ENCODE data around the gene NFKBIE. TPM values are rescaled to one million over a fixed set of nuclear protein-coding genes. Genes with fewer than 3 reads are reported as not detected.
A peak's percentile ranks its signal among the peaks of the same experiment; 100 is the strongest.
"Not testable (repeated sequence)": the region's sequence is repeated elsewhere in the genome, so short reads cannot be mapped to it uniquely, and the experiment has no call there.

The NFKBIE gene
- total RNA-seq, 1 donor from 2014 or later, result 25.1 TPM

DNA sequence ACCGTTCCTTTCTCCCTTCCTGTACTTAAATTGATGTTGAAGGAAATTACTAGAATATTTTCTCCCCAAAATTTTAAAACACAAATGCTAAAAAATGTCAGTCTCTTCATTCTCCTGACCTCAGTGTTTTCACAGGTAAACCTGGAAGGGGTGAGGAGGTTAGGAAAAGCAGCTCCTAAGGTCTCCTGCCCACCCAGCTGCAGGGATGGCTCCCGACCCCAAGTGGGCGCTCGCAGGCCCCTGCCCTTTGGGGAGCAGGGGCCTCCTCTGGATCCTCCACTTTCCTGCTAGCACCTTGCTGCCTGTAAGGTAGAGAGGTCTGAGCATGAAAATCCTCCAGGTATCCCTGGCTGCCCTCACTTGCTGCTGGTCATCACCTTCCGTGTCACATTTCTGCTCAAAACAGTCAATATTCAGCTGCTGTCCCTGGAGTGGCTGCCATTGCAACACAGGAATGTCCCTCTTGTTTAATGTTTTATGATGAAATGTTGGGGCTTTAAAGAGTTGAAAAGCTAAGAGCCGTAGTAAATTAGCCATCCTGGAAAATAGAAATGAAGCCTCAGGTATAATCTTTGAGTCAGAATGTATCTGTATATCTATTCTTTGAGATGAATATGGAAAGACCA lies 29.3 kb downstream of the NFKBIE start:
- no peak for DNase-seq (ENCODE audit: low spot score)
- H3K4me3 Mint-ChIP-seq (ENCODE audit: low read depth), result no peak overlapping the region
- no peaks in the 10 kb centered on the region for H3K9me3 Mint-ChIP-seq
- H3K27me3 Mint-ChIP-seq (ENCODE audit: low read depth), result no peaks in the 10 kb centered on the region
- intact Hi-C loops (cut with micrococcal nuclease), result loop anchor here (10.0 kb wide), 1 partner anchor 141 kb away; no protein-coding TSS in a partner anchor
- peaks cover 44% of the 10 kb centered on the region for H3K4me1 Mint-ChIP-seq (ENCODE audit: low read depth)
- peaks cover 55% of the 10 kb centered on the region for H3K36me3 Mint-ChIP-seq (ENCODE audit: low read depth)
- H3K27ac Mint-ChIP-seq, result peak overlapping the region; percentile 46

DNA sequence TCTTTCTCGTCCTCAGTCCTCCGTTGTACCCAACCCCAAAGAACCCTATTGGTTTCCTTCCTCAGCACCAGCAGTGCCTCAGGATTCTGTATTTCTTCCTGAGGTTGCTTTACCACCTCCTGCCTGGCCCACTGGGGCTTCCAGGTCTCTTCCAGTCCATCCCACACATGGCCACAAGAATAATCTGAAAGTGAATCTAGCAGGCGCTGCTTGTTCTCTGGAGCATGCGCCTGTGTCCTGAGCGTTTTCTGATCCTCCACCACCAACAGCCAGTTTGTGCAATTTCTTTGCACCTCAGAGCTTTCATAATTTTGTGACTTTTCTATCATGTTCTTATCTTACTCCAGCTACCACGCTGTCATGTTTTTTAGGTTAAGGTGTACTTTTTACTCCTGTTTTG lies 30.1 kb downstream of the NFKBIE start:
- H3K36me3 Mint-ChIP-seq (ENCODE audit: low read depth), result peaks cover 62% of the 10 kb centered on the region
- no peaks in the 10 kb centered on the region for H3K9me3 Mint-ChIP-seq
- intact Hi-C loops (cut with micrococcal nuclease), result loop anchor here (10.0 kb wide), 1 partner anchor 140 kb away; no protein-coding TSS in a partner anchor
- peaks cover 44% of the 10 kb centered on the region for H3K4me1 Mint-ChIP-seq (ENCODE audit: low read depth)
- no peaks in the 10 kb centered on the region for H3K27me3 Mint-ChIP-seq (ENCODE audit: low read depth)
- DNase-seq (ENCODE audit: low spot score), result no peak
- H3K4me3 Mint-ChIP-seq (ENCODE audit: low read depth), result peak overlapping the region; percentile 37
- peak overlapping the region; percentile 11 for H3K27ac Mint-ChIP-seq

DNA sequence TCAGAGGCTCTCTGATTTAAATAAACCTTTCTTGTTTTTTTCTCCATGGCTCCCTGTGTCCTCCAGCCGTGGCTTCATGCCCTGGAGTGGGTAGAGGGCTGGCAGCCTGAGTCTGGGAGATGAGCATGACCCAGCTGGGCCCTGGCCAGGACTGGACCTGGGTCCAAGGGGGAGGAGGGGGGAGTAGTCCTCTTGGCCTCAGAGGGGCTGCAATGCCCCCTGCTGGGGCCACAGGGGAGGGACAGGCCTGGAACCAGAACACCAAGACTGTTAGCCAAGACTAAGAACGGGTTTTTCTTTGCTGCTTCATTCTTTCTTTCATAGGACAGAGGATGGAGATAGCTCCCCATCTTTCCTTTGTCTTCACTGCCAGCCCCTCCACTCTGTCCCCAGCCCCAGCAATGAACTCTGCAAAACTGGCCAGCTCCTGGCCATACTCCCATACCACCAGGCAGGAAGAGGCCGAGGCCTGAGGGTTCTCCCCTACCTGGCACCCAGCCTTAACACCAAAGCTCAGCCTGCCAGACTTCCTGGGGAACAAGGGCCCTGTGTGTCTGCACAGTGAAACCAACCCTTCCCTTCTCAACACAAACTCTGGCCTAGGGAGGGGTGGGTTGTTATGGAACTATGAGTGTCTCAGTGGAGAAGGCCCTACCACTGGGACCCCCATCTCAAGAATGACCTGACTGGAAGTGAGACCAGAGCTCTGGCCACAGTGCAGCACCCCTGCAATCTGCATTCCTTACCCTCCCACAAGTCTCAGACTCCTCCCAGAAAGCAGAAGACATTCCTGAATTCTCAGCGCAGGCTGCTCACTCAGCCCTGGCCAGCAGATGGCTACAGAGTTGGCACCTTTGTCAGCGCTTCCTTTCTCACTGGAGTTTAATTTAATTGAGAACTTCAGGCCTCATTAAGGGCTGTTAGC lies 31.0 kb downstream of the NFKBIE start:
- Mint-ChIP-seq H3K27me3 (ENCODE audit: low read depth) (no peaks in the 10 kb centered on the region), H3K4me1 (ENCODE audit: low read depth) (peaks cover 43% of the 10 kb centered on the region), H3K36me3 (ENCODE audit: low read depth) (peaks cover 69% of the 10 kb centered on the region), H3K4me3 (ENCODE audit: low read depth) (no peak overlapping the region), H3K27ac (no peak overlapping the region), H3K9me3 (no peaks in the 10 kb centered on the region)
- no peak for DNase-seq (ENCODE audit: low spot score)
- intact Hi-C loops (cut with micrococcal nuclease), result loop anchor here (10.0 kb wide), 1 partner anchor 140 kb away; no protein-coding TSS in a partner anchor

DNA sequence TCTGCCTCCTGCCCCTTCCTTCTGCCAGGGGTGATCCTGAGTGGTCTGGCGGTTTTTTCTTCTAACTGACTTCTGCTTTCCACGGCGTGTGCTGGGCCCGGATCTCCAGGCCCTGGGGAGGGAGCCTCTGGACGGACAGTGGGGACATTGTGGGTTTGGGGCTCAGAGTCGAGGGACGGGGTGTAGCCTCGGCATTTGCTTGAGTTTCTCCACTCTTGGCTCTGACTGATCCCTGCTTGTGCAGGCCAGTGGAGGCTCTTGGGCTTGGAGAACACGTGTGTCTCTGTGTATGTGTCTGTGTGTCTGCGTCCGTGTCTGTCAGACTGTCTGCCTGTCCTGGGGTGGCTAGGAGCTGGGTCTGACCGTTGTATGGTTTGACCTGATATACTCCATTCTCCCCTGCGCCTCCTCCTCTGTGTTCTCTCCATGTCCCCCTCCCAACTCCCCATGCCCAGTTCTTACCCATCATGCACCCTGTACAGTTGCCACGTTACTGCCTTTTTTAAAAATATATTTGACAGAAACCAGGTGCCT lies 31.7 kb downstream of the NFKBIE start:
- H3K36me3 Mint-ChIP-seq (ENCODE audit: low read depth), result peaks cover 76% of the 10 kb centered on the region
- no peak for DNase-seq (ENCODE audit: low spot score)
- no peaks in the 10 kb centered on the region for H3K27me3 Mint-ChIP-seq (ENCODE audit: low read depth)
- peaks cover 35% of the 10 kb centered on the region for H3K4me1 Mint-ChIP-seq (ENCODE audit: low read depth)
- H3K27ac Mint-ChIP-seq, result peak overlapping the region; percentile 5
- no peak overlapping the region for H3K4me3 Mint-ChIP-seq (ENCODE audit: low read depth)
- intact Hi-C loops (cut with micrococcal nuclease), result loop anchor here (1.0 to 10.0 kb wide), 2 partner anchors 9 to 139 kb away; no protein-coding TSS in a partner anchor
- no peaks in the 10 kb centered on the region for H3K9me3 Mint-ChIP-seq

DNA sequence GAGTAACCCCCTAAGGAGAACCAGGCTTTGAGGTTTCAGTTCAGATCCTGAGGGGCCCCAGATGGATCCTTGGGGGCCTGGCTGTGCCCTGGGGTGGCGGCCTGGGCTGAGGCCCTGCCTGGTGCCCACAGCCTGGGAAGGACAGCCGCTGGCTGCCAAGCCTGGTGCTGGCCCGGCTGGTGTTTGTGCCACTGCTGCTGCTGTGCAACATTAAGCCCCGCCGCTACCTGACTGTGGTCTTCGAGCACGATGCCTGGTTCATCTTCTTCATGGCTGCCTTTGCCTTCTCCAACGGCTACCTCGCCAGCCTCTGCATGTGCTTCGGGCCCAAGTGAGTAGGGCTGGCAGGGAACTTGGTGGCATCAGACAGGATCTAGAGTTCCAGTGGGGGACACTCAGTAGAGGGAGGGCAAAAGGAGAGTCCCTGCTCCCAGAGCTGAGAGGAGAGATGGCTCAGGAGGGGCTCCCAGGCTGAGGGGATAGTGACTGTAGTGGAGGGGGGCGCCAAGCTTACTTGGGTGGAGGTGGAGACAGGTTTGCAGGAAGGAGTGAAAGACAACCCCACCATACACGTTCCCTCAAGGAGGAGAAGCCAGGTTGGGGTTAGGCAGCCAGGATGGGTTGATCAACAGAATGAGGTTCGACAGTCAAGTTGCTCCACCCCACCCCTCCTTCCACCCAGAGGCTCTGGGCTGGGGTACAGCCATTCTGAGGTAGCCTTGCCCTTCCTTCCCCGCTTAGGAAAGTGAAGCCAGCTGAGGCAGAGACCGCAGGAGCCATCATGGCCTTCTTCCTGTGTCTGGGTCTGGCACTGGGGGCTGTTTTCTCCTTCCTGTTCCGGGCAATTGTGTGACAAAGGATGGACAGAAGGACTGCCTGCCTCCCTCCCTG lies 32.4 kb downstream of the NFKBIE start:
- Mint-ChIP-seq H3K36me3 (ENCODE audit: low read depth) (peaks cover 81% of the 10 kb centered on the region), H3K27me3 (ENCODE audit: low read depth) (no peaks in the 10 kb centered on the region), H3K9me3 (no peaks in the 10 kb centered on the region), H3K4me1 (ENCODE audit: low read depth) (peaks cover 28% of the 10 kb centered on the region), H3K27ac (peak overlapping the region; percentile 70), H3K4me3 (ENCODE audit: low read depth) (no peak overlapping the region)
- intact Hi-C loops (cut with micrococcal nuclease), result loop anchor here (1.0 to 10.0 kb wide), 2 partner anchors 9 to 138 kb away; no protein-coding TSS in a partner anchor
- DNase-seq (ENCODE audit: low spot score), result no peak

DNA sequence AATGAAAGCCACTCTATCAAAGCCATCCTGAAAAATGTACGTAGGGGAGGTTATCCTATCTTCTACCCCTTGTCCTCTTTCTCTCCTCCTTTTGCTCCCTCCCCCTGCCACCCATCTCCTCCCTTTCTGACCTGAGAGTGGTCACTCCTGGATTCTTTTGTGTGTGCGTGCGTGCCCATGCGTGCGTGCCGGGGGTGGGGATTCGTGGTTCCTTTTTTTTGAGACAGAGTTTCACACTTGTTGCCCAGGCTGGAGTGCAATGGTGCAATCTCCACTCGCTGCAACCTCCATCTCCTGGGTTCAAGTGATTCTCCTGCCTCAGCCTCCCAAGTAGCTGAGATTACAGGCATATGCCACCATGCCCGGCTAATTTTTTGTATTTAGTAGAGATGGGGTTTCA lies 33.9 kb downstream of the NFKBIE start:
- DNase-seq (ENCODE audit: low spot score); H3K27ac Mint-ChIP-seq; H3K27me3 Mint-ChIP-seq (ENCODE audit: low read depth); H3K9me3 Mint-ChIP-seq; H3K4me3 Mint-ChIP-seq (ENCODE audit: low read depth): not testable (repeated sequence)
- Mint-ChIP-seq H3K4me1 (ENCODE audit: low read depth) (peaks cover 18% of the 10 kb centered on the region), H3K36me3 (ENCODE audit: low read depth) (peaks cover 82% of the 10 kb centered on the region)
- intact Hi-C loops (cut with micrococcal nuclease), result loop anchor here (10.0 kb wide), 1 partner anchor 137 kb away; no protein-coding TSS in a partner anchor

DNA sequence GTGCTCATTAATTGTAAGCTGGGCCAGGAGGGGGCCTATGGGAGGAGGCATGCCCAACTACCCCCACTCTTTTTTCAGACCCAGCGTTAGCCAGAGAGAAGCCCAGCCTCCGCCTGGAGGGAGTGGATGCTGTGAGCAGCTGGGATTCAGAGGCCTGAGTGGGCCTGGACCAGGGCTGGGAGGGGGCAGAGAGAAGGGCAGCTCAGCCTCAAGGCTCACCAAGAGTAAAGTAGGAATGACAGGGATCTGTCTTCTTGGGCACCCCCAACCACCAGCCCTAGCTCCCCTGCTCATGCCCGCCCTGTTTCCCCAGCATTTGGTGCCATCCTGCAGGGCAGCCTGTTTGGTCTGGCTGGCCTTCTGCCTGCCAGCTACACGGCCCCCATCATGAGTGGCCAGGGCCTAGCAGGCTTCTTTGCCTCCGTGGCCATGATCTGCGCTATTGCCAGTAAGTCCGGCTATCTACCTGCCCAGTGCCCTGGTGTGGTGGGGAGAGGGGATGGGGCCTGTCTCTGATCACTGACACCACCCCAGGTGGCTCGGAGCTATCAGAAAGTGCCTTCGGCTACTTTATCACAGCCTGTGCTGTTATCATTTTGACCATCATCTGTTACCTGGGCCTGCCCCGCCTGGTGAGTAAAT lies 35.2 kb downstream of the NFKBIE start:
- peaks cover 75% of the 10 kb centered on the region for H3K36me3 Mint-ChIP-seq (ENCODE audit: low read depth)
- H3K9me3 Mint-ChIP-seq, result no peaks in the 10 kb centered on the region
- no peak overlapping the region for H3K27ac Mint-ChIP-seq
- H3K27me3 Mint-ChIP-seq (ENCODE audit: low read depth), result no peaks in the 10 kb centered on the region
- DNase-seq (ENCODE audit: low spot score), result no peak
- intact Hi-C loops (cut with micrococcal nuclease), result loop anchor here (10.0 kb wide), 1 partner anchor 135 kb away; no protein-coding TSS in a partner anchor
- H3K4me3 Mint-ChIP-seq (ENCODE audit: low read depth), result no peak overlapping the region
- peaks cover 17% of the 10 kb centered on the region for H3K4me1 Mint-ChIP-seq (ENCODE audit: low read depth)

DNA sequence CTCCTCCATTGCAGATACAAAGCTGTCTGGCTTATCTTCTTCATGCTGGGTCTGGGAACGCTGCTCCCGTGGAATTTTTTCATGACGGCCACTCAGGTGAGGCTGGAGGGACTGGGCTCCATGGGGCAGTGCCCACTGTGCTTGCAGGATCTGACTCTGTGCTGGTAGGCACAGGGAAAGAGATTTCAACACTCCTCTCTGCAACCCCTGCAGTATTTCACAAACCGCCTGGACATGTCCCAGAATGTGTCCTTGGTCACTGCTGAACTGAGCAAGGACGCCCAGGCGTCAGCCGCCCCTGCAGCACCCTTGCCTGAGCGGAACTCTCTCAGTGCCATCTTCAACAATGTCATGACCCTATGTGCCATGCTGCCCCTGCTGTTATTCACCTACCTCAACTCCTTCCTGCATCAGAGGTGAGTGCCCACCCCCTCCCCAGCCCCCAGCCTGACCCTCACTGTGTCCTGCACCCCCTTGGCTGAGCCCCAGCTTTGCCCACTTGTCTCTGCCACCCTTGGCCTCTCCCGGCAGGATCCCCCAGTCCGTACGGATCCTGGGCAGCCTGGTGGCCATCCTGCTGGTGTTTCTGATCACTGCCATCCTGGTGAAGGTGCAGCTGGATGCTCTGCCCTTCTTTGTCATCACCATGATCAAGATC lies 35.8 kb downstream of the NFKBIE start:
- DNase-seq (ENCODE audit: low spot score), result no peak
- Mint-ChIP-seq H3K4me1 (ENCODE audit: low read depth) (peaks cover 20% of the 10 kb centered on the region), H3K27ac (no peak overlapping the region), H3K36me3 (ENCODE audit: low read depth) (peaks cover 72% of the 10 kb centered on the region), H3K9me3 (no peaks in the 10 kb centered on the region), H3K27me3 (ENCODE audit: low read depth) (no peaks in the 10 kb centered on the region), H3K4me3 (ENCODE audit: low read depth) (no peak overlapping the region)
- intact Hi-C loops (cut with micrococcal nuclease), result loop anchor here (10.0 kb wide), 1 partner anchor 135 kb away; no protein-coding TSS in a partner anchor

DNA sequence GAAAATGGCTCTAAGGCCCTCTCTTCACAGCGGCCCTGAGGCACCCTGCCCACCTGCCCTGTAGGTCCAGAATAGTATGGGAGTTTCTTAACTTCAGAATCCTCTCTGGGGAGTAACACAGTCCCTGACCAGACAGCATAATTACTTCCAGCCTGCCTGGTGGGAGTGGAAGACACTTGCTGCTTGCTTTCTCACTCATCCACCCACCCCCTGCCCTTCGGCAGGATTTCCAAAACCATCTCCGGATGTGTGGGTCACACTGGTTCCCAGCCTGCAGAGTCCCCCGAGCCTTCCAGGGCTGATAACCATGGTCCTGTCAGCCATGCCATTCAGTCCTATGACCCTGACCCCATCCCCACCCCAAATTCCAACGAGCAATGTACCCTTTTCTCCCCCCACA lies 36.5 kb downstream of the NFKBIE start:
- Mint-ChIP-seq H3K36me3 (ENCODE audit: low read depth) (peaks cover 67% of the 10 kb centered on the region), H3K4me1 (ENCODE audit: low read depth) (peaks cover 23% of the 10 kb centered on the region), H3K9me3 (no peaks in the 10 kb centered on the region), H3K27me3 (ENCODE audit: low read depth) (no peaks in the 10 kb centered on the region), H3K27ac (no peak overlapping the region), H3K4me3 (ENCODE audit: low read depth) (no peak overlapping the region)
- no peak for DNase-seq (ENCODE audit: low spot score)
- intact Hi-C loops (cut with micrococcal nuclease), result no loop called here

DNA sequence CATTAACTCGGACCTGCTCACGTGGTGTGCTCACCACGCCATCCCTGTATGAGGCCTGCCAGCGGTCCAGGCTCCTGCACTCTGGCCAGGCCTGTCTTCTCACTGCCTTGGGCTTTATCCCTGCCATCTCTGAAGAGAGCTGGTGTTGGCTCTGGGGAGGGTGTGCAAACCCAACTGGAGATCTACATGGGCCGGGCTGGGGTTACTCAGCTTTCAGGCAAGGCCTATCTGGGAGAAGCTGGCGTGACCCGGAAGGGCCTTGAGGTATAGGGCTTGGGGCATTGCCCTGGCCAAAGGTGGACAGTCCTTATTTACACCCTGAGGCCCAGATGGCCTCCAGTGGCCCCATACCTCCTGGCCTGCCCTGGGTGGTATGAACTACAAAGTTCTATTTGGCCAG lies 36.9 kb downstream of the NFKBIE start:
- no peaks in the 10 kb centered on the region for H3K9me3 Mint-ChIP-seq
- H3K27ac Mint-ChIP-seq, result no peak overlapping the region
- peaks cover 19% of the 10 kb centered on the region for H3K4me1 Mint-ChIP-seq (ENCODE audit: low read depth)
- no peaks in the 10 kb centered on the region for H3K27me3 Mint-ChIP-seq (ENCODE audit: low read depth)
- H3K36me3 Mint-ChIP-seq (ENCODE audit: low read depth), result peaks cover 63% of the 10 kb centered on the region
- no peak overlapping the region for H3K4me3 Mint-ChIP-seq (ENCODE audit: low read depth)
- no peak for DNase-seq (ENCODE audit: low spot score)
- intact Hi-C loops (cut with micrococcal nuclease), result no loop called here

DNA sequence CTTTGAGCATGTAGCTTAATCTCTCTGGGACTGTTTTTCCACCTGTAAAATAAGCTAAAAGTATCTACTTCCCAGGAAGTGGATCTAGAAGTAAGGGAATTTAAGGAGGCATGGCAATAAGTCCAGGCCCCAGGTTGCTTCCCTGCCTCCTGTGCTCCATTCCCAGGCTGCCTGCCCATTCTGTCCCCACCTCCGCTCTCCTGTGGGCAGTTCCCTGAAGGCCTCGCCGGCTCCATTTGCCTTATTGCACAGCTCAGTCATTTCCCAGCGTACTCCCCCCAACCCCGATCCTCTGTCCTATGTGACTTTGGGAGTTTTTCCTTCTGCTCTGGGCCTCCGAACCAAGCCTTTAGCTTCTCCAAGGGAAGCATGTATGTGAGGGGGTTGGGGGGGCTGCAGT lies 37.3 kb downstream of the NFKBIE start:
- Mint-ChIP-seq H3K36me3 (ENCODE audit: low read depth) (peaks cover 59% of the 10 kb centered on the region), H3K9me3 (no peaks in the 10 kb centered on the region), H3K27me3 (ENCODE audit: low read depth) (no peaks in the 10 kb centered on the region), H3K4me1 (ENCODE audit: low read depth) (peaks cover 18% of the 10 kb centered on the region), H3K4me3 (ENCODE audit: low read depth) (no peak overlapping the region), H3K27ac (no peak overlapping the region)
- DNase-seq (ENCODE audit: low spot score), result no peak
- intact Hi-C loops (cut with micrococcal nuclease), result no loop called here
